Adipose tissue (tissue), 3 donors: ENCODE measurements around the gene CAMSAP1. TPM values are rescaled to one million over a fixed set of nuclear protein-coding genes. Genes with fewer than 3 reads are reported as not detected.
"Not testable (repeated sequence)": the region's sequence is repeated elsewhere in the genome, so short reads cannot be mapped to it uniquely, and the experiment has no call there.

Experiments used
- H3K27ac ChIP-seq: one replicate; pipeline ENCODE4 v1.5.1; 2013; ENCODE audit warnings: low read depth, low read length
- WGBS, 3 donors: extraction: QIAGEN DNeasy Blood & Tissue Kit; methylation state at CpG; one replicate each; pipeline ENCODE4 v1.1.7; 2013; 5-methylcytosine and 5-hydroxymethylcytosine counted together
- polyA plus RNA-seq, 3 donors: library from polyadenylated mRNA; stranded (reverse); fragments of 200-250 nt; gene quantifications; one replicate each; pipeline ENCODE4 v1.2.3, GENCODE V29; 2013
- donor health status: healthy with polysubstance abuse.
- donor health status: Bipolar disorder and iron deficiency.
- donor health status: healthy.

CAMSAP1 gene
- polyA plus RNA-seq, 3 donors: 5.7 to 12.0 (median 8.8) TPM

DNA sequence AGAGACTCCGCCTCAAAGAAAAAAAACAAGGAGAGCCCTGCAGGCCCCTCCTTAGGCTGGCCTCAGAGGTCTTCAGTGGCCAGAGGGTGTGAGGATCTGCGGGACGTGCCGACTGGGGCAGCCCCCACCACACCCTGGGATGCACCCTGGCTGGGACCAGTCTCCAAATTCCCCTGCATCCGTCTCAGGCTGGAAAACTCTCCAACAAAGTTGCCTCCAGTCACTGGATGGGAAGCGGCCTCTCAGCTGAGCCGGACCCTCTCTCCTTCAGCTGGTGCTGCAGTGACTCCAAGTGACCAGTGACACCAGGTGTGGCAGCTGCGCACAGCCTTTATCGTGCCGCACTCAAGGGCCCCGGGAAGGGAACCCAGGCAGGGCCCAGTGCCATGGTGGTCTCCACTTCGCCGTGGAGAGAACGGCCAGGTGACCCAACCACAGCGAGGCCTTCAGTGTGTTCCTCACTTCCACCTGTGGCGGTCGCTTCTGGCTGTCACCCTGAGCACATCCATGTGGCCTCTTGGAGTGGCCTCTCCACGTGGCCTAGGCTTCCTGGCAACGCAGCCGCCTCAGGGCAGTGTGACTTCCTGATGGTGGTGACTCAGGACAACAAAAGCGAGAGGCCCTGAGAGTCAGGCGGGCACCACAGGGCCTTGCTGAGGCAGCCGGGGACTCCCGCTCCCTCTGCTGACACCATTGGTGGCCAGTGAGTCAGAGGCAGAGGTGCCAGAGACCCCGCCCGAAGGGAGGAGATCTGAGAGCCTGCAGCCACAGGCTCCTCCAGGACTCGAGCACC is 19.3 kb upstream of the CAMSAP1 start:
- WGBS, 3 donors: 58 to 91% (median 65%) methylated on average over 27 of the region's 27 CpGs
- no peak overlapping the region for H3K27ac ChIP-seq

DNA sequence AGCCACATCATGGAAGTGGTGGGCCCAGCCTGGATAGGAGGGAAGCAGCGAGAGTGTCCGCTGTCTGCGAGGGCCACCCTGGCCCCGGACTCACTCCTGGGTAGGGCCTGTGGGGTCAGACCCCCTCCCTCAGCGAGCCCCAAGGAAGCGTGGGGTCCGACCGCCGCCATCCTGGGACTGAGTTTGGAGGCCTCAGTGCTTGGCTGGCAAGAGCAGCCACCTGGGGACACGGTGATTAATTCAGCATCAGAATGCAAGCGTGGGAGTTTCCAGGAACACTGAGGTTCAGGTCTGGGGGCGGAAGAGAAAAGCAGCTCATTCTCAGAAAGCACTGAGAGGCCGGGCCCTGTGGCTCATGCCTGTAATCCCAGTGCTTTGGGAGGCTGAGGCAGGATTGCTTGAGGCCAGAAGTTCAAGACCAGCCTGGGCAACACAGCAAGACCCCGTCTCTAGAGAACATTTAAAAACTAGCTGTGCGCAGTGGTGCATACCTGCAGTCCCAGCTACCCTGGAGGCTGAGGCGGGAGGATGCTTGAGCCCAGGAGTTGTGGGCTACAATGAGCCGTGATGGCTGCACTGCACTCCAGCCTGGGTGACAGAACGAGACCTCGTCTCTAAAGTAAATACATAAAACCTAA is 18.3 kb upstream of the CAMSAP1 start:
- H3K27ac ChIP-seq: no peak overlapping the region
- WGBS, 3 donors: 93 to 95% (median 94%) methylated on average over 19 of the region's 19 CpGs

DNA sequence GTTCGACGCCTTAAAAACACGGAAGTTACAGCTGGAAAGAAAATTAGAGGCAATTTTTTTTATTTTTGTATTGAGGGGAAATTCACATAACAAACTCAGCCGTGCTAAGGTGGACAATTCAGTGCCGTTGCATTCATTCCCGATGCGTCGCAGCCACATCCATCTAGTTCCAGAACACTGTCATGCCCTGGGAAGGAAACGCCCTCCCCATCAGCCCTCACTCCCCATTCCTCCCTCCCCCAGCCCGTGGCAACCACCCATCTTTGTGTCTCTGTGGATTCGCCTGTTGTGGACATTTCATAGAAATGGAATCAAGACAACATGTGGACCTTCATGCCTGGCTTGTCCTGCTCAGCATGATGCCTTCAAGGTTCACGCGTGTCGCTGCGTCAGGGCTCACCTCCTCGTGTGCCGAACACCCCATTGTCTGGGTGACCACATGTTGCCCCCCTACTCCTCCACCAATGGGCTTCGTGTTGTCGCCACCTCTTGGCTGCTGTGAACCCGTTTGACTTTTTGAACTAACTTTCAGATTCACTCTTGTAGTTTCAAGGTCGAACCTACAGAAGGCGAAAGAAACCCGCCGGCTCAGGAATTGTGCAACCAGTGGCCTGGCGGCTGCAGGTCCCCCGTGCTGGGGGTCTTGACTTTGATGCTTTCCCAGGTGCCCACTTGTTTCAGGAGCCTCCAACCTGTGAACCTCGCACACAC is 17.4 kb upstream of the CAMSAP1 start:
- no peak overlapping the region for H3K27ac ChIP-seq
- 81 to 89% (median 83%) methylated on average over 27 of the region's 27 CpGs for WGBS, 3 donors

DNA sequence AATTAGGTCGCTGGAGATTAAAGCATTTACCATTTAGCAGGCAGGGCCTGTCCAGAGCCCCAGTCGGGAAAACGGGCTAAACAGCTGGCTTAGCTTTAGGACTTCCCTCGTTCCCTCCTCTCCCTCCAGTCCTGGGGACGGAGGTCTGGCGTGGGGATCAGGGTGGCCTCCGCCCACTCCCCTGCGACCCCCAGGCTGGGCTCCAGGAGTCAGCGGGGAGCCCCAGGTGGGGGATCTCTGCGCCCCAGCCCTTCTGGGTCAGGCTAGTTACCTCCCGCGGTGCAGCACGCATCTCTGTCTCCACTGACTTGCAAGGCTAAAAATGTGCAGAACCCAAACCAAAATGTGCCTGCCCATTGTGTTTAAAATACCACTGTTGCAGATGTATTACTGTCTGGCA is 16.2 kb upstream of the CAMSAP1 start:
- no peak overlapping the region for H3K27ac ChIP-seq
- whole genome bisulfite sequencing, 3 donors: 91 to 97% (median 95%) methylated on average over 13 of the region's 13 CpGs

DNA sequence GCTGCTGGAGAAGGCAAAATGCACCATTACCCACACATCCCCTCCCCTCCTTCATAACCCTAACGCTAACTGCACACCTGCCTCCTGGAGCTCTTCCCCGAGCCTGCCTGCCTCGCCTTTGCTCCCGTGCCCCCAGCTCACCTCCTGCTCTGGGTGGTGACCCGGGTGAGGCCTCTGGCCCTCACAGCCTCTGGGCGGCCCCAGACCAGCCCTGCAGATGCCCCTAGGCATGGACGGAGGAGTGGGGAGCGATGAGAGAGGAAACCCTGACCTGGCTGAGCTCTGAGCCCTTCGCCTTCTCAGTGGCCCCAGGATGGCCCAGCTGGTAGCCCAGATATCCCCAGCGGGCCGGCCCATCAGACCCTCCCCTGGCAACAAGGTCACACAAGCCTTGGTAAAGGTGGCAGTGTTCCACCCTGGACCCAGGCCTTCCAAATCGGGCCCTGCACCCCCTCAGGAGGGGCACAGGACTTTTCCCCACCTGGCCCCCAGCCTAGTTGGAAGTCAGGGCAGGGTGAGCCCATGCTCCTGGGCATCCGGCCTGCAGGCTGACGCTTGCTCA is 14.5 kb upstream of the CAMSAP1 start:
- no peak overlapping the region for H3K27ac ChIP-seq
- 77 to 90% (median 87%) methylated on average over 14 of the region's 14 CpGs for WGBS, 3 donors

DNA sequence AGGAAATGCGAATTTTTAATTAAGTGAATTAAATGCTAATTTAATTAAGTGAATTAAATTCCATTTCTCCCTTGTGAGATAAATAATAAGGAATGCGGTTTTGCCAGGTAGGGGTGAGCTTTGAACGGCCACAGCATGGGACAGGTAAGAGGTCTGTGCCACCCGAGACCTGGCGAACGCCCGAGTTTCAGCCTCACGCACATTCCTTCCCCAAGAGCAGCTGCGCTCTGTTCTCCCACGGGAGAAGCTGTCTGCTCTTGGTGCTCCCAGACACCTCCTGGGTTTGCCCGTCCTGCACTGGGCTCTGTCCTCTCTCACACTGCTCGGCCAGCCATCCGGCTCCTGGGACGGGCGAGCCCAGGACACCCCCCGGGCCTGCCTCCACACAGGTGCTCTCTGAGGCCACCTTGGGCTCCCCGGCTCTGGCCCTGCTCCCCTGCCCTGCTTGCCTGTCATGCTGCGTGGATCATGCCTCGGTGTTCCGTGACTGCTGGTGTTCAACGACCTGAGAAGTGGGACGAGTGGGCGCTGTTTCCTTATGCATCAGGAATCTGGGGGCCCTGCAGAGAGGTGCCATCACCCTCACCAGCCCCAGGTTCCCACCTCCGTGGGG is 13.7 kb upstream of the CAMSAP1 start:
- 71 to 88% (median 85%) methylated on average over 24 of the region's 24 CpGs for WGBS, 3 donors
- H3K27ac ChIP-seq: no peak overlapping the region

DNA sequence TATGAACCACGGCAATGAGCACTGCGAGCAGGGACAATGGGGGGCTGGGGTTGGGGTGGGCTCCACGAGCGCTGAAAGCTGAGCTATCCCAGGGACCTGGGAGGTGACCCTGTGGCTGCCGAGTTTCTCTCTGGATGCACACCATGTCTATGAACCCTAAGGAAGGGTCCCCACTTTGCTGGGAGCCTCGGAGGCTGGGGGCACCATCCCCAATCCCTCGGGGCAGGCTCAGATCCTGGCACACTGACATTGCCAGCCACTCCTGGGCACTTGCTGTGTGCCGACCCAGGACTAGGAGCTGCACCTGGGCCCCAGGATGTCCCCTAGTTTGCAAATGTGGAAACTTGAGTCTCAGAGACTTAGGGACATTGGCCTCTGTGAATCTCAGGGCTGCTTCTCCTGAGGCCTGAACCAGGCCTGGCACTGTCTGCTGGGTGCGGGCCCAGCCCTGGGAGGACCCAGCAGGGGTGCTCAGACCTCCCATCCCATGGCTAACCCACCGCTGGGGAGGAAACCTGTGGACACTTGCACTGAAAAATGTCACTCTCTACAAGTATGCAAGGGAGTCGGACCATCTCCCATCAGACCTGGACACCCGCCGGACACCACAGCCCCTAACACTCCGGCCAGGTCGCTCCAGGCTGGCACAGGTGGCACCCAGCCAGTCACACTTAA is 13.0 kb upstream of the CAMSAP1 start:
- H3K27ac ChIP-seq: no peak overlapping the region
- WGBS, 3 donors: 88 to 92% (median 89%) methylated on average over 15 of the region's 15 CpGs

DNA sequence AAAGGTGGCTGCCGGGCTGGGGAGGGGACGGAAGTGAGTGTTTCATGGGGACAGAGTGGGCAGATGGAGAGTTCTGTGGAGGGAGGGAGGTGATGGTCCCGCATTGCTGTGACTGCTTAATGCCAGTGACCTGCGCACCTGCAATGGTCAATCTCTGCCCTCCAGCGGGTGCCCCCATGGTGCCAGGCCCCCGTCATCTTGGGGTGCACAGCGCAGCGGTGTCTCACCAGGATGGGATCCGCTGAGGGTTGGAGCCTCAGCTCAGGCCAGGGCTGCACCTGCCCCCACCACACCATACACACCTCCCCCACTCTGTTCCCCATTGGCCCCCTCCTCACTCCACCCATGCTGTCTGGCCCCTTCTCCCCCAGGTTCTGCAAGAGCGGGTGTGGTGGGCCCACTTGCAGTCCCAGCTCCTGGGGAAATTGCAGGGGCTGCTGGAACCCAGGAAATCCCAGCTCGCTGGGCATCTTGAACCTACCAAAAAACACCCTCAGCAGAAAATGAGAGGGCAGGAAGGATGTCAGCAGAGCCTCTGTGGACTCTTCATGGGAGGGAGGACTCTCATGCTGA is 12.1 kb upstream of the CAMSAP1 start:
- WGBS, 3 donors: 97% methylated on average over 10 to 11 of the region's 11 CpGs
- no peak overlapping the region for H3K27ac ChIP-seq

DNA sequence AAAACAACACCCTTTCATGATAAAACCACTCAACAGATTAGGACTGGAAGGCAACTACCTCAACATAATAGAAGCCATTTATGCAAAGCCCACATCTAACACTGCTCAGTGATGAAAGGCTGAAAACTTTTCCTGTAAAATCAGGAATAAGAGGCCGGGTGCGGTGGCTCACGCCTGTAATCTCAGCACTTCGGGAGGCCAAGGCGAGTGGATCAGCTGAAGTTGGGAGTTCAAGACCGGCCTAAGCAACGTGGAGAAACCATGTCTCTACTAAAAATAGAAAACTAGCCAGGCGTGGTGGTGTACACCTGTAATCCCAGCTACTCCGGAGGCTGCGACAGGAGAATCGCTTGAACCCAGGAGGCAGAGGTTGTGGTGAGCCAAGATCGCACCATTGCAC is 8.9 kb upstream of the CAMSAP1 start:
- WGBS, 3 donors: 92 to 98% (median 95%) methylated on average over 12 of the region's 12 CpGs

DNA sequence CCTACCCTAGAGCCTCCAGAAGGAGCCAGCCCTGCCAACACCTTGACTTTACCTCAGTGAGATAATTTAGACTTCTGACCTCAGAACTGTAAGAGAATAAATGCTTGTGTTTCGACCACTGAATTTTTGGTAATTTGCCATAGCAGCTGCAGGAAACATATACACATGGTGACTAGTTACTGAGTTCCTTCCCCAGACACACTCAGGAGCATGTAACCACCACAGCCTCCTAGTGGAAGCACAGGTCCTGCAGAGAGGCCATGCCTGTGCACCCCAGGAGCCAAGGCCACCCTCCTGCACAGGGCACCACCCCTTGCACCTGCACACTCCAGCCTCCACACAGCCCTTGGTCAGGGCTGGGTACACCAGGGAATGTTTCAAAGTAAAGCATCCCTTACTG is 7.6 kb upstream of the CAMSAP1 start:
- H3K27ac ChIP-seq: no peak overlapping the region
- WGBS, 3 donors: 86 to 100% (median 98%) methylated on average over 1 of the region's 1 CpG

More for the DNA sequence above, 8.9 kb upstream of the CAMSAP1 start:
- not testable (repeated sequence) for H3K27ac ChIP-seq

DNA sequence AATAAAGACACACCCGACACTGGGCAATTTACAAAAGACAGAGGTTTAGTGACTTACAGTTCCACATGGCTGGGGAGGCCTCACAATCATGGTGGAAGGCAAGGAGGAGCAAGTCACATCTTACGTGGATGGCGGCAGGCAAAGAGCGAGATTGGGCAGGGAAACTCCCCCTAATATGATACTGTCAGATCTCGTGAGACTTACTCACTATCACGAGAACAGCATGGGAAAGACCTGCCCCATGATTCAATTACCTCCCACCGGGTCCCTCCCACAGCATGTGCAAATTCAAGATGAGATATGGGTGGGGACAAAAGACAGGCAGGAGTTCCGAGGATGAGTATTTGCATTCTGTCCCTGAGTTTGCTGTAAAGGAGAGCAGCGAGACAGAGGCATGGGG is 3.9 kb upstream of the CAMSAP1 start:
- H3K27ac ChIP-seq: not testable (repeated sequence)
- 92 to 99% (median 98%) methylated on average over 9 of the region's 9 CpGs for WGBS, 3 donors

DNA sequence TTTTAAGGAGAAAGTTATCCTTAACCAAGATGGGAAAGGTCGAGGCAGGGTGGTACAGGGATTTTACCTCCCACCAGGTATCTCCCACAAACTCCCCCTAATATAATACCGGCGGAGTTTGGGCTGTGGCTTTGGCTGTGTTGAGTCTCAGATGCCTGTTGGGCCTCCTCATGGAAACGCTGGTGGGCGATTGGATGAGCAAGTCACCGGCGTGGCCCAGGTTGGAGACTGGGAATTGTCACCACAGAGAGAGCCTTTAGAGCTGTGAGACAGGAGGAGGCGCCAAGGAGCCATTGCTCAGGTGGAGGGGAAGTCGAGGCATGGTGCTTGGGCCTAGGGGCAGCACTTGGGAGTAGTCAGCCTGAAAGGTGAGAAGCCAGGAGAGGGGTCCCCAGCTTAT is 3.4 kb upstream of the CAMSAP1 start:
- 97 to 99% (median 99%) methylated on average over 9 of the region's 9 CpGs for WGBS, 3 donors
- no peak overlapping the region for H3K27ac ChIP-seq

DNA sequence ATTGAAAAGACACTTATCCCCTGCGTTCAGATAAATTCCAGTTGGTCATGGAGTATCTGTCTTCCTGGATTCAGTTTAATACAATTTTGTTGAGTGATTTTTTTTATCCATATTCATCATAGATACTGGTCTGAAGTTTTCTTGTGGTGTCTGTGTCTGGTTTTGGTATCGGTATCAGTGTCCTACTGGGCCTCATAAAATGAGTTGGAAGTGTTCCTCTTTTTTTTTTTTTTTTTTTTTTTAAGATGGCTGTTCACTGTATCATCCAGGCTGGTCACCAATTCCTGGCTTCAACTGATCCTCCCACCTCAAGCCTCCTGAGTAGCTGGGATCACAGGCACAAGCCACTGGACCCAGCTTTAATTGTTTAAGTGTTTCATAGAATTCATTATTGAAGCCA is 2.9 kb upstream of the CAMSAP1 start:
- 93 to 97% (median 96%) methylated on average over 2 of the region's 2 CpGs for WGBS, 3 donors
- no peak overlapping the region for H3K27ac ChIP-seq

DNA sequence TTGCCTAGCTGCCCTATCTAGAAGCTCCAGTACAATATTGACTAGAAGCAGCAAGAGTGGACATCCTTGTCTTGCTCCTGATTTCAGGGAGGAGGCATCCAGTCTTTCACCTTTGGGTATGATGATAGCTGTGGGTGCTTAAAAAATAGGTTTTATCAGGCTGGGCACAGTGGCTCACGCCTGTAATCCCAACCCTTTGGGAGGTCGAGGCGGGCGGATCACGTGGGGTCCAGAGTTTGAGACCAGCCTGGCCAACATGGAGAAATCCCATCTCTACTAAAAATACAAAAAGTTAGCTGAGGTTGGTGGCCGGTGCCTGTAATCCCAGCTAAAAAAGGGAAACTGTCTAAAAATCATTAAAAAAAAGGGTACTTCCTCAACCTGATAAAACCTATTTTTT is 2.0 kb upstream of the CAMSAP1 start:
- no peak overlapping the region for H3K27ac ChIP-seq
- 88 to 95% (median 92%) methylated on average over 6 of the region's 6 CpGs for WGBS, 3 donors

DNA sequence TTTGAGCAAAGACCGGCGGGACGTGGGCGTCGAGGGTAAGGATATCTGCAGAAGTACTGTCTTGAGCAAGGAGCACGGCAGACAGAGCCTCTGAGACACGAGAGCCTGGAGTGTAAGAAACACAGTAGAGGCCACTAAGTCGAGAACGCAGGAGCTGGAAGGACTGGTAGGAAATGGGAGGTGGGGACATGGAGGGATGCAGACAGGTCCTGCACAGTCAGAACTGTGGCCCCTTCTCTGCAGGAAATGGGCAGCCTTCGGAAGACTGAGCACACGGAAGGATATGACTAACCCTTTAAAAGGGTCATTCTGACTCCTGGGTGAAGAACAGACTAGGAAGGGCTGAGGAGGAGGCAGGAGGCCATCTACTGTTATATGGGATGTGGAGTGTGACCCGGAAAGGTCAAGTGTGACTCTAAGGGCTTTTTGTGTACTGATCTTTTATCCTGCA is 1.4 kb upstream of the CAMSAP1 start:
- H3K27ac ChIP-seq: no peak overlapping the region
- 81 to 92% (median 84%) methylated on average over 12 of the region's 12 CpGs for WGBS, 3 donors

DNA sequence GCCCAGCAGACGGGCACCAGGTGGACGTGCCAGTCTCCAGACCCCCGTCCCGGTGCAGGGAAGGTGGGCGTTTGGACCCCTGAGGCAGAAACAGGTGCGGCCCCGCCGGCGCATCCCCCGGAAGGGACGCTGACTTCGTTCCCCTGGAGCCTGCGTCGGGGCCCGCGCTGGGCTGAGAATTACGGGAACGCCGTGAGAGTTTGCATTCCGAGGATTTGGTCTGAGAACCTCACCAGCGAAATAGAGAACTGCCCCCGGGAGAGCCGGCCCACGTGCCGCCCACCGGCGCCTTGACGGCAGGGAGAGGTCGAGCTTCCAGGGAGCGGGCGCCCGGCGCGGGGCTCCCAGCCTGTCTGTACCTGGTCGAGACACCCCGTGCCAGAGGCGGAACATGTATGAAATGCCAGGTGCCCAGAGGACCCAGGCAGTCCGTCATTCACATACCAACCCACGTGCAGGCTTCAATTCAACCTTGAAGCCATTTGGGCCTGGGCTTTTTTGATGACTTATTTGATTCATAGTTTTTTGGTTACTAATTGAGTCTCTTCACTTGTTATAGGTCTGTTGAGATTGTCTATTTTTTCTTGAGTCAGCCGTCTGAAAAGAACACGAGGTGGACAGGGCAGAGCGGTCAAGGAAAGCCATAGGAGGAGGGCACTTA is 877 bp upstream of the CAMSAP1 start:
- WGBS, 3 donors: 13 to 18% (median 15%) methylated on average over 42 of the region's 42 CpGs

DNA sequence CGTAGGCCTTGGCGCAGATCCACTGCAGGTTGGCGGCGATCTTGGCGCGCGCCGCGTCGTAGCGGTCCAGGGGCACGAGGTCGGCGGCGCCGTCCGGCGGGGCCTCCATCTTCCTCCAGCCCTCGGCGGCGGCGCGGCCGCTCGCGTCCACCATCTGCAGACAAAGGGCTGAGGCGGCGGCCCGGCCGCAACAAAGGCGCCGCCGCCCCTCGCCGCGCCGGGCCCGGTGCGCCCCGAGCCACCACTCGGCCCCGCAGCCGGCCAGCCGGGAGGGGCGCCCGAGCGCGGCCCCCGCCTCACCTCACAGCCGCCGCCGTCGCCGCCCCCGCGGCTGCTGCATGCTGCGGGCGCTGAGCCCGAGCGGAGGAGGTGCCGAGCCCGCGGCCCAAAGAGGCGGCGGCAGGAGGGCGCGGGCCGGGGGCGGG is 328 bp downstream of the CAMSAP1 start:
- no peak overlapping the region for H3K27ac ChIP-seq
- 0 to 1% (median 1%) methylated on average over 27 to 69 of the region's 69 CpGs for WGBS, 3 donors

More for the DNA sequence above, 877 bp upstream of the CAMSAP1 start:
- H3K27ac ChIP-seq: no peak overlapping the region
